Breast epithelium (tissue), 3 donors: ENCODE data around the gene ACACB.

Experiments used
- POLR2AphosphoS5 ChIP-seq, 3 donors: sonication (generic); formaldehyde crosslinking; IDR thresholded peaks; one replicate each; pipeline ENCODE4 v1.6.1; 2017; ENCODE audit warnings: antibody characterized with exemption in 3 of 3
- TF ChIP-seq, protein P1 (sequence below), 3 donors: fragments of 450-650 bp; IDR thresholded peaks; one replicate each; pipeline ENCODE4 v1.5.1; 2016 to 2017; ENCODE audit warnings: antibody characterized with exemption in 3 of 3, mild to moderate bottlenecking in 3 of 3, moderate library complexity in 3 of 3

GRCh38 chr12:109153821-109154441 lies 37.5 kb downstream of the ACACB start:
- TF ChIP-seq, protein P1, sequence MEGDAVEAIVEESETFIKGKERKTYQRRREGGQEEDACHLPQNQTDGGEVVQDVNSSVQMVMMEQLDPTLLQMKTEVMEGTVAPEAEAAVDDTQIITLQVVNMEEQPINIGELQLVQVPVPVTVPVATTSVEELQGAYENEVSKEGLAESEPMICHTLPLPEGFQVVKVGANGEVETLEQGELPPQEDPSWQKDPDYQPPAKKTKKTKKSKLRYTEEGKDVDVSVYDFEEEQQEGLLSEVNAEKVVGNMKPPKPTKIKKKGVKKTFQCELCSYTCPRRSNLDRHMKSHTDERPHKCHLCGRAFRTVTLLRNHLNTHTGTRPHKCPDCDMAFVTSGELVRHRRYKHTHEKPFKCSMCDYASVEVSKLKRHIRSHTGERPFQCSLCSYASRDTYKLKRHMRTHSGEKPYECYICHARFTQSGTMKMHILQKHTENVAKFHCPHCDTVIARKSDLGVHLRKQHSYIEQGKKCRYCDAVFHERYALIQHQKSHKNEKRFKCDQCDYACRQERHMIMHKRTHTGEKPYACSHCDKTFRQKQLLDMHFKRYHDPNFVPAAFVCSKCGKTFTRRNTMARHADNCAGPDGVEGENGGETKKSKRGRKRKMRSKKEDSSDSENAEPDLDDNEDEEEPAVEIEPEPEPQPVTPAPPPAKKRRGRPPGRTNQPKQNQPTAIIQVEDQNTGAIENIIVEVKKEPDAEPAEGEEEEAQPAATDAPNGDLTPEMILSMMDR (IDR thresholded peaks at IDR 0.05), result no peak
- no peak for TF ChIP-seq POLR2AphosphoS5 (IDR thresholded peaks at IDR 0.05)
